CD4-positive, alpha-beta T cell treated with Interleukin-17A for 1 hour (primary cell): ENCODE results near the gene SYTL3.

Experiments used
- DNase-seq: peaks from one replicate; pipeline ENCODE4 v3.0.0-alpha.2; 2020

Gene SYTL3

DNA sequence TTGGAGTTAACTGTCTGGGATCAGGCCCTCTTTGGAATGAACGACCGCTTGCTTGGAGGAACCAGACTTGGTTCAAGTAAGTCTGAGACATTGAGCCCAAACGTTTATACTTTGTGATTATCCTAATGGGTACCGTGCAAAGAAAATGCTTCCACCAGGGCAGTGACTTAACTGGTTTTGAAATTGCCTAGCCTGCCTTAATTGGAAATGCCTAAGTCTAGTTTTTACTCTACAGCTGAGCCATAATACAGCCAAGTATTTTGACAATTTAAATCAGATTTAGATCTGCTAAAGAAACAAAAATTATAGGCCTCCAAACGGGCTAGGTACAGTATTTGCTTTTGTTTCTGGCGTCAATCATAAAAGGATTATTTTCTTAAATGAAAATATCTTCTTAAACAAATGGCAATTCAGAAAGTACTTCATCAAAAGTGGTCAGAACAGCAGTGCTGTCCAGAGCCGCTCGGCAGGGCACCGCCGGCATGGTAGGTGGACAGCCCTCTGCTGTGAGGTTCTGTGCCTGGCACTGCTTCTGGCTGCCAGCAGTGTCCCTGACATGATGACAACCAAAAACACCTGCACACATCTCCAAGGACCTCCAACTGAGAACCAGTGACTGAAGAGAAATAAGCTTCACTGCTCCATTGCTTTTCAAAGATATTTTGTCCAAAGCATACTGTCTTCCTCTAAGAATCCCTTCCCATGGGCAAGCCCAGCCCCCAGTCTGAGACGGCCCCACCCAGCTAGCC lies 113.8 kb downstream of the SYTL3 start:
- DNase-seq, result peak; percentile 42

DNA sequence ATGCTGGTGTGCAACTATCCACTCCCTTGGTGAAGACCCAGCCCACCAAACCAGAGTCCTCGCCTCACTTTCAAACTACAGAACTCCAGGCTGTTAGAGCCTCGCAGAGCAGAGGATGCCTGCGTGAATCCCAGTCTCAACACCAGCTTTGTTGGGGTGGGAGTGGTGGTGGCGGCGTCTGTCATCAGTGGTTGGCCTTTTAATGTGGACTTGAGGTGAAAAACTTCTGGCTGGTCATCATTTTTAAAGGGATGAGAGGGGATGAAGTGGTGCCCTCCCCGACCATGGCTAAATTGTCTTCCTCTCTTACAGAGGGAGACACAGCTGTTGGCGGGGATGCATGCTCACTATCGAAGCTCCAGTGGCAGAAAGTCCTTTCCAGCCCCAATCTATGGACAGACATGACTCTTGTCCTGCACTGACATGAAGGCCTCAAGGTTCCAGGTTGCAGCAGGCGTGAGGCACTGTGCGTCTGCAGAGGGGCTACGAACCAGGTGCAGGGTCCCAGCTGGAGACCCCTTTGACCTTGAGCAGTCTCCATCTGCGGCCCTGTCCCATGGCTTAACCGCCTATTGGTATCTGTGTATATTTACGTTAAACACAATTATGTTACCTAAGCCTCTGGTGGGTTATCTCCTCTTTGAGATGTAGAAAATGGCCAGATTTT lies 114.5 kb downstream of the SYTL3 start:
- peak; percentile 43 for DNase-seq

DNA sequence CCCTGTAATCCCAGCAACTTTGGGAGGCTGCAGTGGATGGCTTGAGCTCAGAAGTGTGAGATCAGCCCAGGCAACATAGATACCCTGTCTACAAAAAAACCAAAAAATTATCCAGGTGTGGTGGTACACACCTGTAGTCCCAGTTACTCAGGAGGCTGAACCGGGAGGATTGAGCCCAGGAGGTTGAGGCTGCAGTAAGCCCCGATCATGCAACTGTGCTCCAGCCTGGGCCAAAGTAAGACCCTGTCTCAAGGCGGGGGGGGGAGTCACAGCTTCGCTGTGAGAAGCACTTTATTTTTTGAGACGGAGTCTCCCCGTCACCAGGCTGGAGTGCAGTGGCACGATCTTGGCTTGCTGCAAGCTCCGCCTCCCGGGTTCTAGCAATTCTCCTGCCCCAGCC lies 115.1 kb downstream of the SYTL3 start:
- peak; percentile 45 for DNase-seq

DNA sequence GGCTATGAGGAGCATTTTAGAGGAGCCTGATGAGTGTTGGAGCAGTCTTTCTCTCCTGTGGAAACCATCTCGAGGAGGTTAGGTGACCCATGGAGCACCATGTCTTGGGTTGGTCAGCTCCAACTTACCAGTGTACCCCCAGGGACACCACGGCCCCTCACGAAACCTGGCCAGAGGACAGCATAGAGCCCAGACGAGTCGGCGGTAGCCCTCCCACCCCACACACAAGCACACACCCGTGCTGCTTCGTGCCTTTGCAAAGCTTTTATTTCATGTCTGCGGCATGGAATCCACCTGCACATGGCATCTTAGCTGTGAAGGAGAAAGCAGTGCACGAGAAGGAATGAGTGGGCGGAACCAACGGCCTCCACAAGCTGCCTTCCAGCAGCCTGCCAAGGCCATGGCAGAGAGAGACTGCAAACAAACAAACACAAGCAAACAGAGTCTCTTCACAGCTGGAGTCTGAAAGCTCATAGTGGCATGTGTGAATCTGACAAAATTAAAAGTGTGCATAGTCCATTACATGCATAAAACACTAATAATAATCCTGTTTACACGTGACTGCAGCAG lies 115.7 kb downstream of the SYTL3 start:
- peak; percentile 37 for DNase-seq

DNA sequence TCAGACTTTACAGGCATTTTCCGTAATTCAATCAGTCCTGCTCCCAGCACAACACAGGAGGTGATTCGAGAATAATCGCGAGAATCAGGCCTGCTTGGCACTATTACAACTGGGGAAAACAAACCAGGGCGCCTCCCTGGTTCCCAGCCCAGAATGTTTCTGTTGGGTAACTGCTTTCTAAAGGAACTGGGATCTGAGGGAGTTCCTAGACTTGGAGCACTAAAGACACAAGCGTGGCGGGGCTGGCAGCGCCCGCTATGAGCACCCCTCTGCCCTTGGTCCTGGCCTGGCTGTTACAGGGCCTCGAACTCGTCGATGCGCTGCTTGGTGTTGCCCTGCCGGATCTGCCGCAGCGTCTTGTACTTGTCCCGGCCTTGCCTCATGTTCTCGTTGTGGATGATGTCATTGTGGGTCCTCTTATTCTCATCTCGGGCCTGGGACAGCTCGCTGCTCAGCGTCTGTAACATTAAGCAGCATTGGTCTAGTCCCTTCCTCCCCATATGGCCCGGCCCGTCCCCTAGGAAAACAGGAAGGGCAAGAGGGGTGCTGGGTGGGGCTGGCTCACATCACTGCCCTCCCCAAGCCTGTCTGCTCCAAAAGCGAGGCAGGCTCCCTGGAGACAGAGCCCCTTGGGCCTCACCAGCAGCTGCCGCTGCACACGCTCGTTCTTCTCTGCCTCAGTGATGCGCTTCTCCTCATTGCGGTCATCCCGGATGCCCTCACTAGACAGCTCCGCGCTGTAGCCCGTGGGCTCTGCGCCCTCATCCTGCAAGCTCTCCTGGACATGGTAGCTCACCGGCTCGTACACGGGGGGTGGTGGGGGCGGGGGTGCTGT lies 117.0 kb downstream of the SYTL3 start:
- DNase-seq, result peak; percentile 32

DNA sequence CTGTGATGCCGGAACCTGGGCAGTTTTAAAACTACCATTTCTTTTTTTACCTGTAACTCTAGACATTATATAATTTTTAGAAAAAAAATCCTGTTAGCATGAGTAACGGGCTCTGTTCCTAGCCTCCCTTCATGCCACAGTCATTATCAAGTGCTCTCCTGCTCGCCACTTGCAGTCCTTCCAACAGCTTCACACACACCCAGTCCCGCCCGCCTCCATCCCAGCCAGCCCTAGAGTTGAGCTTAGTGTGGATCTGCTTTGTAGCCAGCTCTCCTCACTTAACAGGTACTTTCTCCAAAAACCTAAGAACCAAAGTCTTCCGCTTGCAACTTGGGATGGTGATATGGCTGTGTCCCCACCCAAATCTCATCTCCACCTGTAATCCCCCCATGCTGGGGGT lies 117.9 kb downstream of the SYTL3 start:
- DNase-seq, result peak; percentile 32

DNA sequence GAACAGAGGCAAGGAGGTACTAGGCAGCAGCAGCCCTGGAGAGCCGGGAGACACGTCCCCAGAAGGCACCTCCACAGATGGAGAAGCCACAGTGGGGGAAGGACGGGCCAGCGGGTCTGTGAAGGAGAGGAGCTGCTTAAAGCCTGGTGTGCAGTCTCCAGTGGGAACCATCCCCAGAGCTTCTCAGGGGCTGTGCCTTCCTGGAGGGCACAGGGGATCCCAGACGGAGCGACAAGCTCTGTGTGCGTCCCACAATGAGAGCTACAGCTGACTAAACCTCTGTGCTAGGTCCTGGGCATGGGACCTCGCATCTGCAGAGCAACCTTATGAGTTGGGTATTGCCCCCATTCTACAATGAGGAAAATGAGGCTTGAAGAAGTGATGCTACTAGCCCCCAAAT lies 118.6 kb downstream of the SYTL3 start:
- DNase-seq, result peak; percentile 30

- DNase-seq, result no peak
Measured at GRCh38 chr6:158769234-158769770, 119.4 kb downstream of the SYTL3 start.

DNA sequence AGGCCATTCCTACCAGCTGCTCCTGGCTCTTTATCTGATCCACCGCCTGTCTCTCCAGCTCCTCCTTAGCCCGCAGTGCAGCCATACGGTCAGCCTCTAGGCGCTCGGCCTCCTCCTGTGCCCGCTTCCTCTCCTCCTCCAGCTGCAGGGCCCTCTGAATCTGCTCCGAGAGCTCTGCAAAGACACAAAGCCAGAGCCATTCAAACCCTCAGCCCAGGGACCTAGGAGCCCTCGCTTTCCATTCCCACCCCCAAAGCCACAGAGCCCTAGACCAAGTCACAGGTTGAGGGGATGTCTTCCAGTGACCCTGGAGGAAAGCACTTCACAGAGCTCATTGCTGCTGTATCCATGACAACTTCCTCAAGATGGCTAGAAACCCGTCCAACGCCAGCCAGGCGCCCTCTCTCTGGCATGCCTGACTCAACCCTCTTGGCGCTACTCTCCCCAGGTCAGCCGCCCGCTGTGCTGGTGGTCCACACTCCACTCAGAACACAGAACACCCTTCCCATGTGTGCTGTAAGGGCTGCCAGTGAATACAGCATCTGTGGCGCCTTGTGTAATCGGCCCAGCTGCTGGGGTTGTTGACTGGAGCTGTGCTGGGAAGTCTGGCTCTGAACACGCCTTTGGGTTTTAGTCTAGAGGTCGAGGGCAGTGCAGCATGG lies 120.0 kb downstream of the SYTL3 start:
- peak; percentile 33 for DNase-seq

GRCh38 chr6:158770533-158771330 lies 120.9 kb downstream of the SYTL3 start:
- DNase-seq, result peak; percentile 37

- peak; percentile 46 for DNase-seq
Measured at GRCh38 chr6:158771399-158772152, 121.7 kb downstream of the SYTL3 start.

- no peak for DNase-seq
Measured at GRCh38 chr6:158772172-158772571, 122.3 kb downstream of the SYTL3 start.

DNA sequence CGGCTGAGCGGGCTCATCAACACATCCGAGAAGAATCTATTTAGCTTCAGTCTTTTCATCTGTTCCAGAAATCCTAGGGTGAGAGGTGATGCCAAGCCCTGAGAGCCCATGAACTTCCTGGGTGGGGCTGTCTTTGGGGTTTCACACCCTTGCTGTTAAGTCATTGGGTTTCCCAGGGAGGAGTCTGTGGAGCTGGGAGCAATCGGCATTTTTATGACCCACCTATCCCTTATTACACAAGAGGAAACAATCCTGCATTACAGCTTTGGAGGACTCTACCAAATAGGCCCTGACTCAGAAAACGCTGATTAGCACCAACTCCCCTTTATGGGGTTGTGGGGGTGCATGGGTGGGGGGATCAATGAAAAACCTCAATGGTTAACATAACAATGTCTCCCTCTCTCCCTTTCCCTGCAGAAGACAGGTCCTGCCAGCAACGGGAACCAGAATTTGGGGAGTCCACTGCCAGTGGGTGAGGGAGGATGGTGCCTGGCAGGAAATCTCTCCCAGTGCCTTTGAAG lies 123.1 kb downstream of the SYTL3 start:
- DNase-seq, result peak; percentile 56

GRCh38 chr6:158773581-158774449 lies 124.0 kb downstream of the SYTL3 start:
- DNase-seq, result peak; percentile 41

DNA sequence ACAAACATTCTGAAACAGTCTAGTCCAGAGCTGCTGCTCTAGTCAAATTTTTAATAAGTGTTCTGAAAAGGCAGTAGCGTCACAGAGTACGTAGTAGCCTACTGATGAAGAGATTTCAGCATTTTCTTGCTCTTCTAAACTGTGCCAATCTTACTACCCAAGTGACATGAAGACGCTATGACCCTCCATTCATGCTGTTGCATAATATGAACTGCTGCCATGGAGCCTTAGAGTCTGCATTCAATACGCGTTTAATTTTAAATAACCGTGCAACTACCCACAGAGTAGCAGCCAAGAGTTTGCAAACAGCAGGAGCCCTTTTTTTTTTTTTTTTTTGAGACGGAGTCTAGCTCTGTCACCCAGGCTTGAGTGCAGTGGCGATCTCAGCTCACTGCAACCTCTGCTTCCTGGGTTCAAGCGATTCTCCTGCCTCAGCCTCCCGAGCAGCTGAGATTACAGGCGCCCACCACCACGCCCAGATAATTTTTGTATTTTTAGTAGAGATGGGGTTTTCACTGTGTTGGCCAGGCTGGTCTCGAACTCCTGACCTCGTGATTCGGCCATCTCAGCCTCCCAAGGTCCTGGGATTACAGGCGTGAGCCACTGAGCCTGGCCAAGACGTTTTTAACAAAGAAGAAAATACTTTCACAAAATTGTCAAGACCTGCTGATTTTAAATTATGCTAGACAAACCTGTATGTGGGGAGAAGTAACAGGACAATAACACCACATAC lies 125.0 kb downstream of the SYTL3 start:
- DNase-seq, result peak; percentile 36

GRCh38 chr6:158775832-158776231 lies 126.0 kb downstream of the SYTL3 start:
- DNase-seq, result no peak

GRCh38 chr6:158776737-158777136 lies 126.9 kb downstream of the SYTL3 start:
- DNase-seq, result no peak

DNA sequence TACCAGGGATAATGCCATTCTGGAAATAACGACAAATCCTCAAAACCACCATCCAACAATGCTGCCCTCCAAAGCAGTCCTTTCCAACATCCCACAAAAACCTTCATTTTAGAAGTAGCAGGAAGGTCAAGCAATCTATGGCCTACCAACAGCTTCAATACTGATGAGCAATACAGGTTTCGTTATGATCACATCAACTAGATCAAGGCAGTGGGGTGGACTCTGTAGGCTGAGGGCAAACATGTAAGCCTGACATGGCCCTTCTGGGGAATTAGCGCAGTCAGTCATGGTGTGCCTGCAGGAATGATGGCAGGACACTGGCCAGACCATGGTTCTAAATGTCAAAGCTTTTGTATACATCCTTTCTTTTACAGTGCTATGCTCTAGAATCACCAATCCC lies 127.7 kb downstream of the SYTL3 start:
- DNase-seq, result no peak
